ENCODE data around the gene SIL1.

GRCh38 chr5:139199321-139199720 is 1.2 kb upstream of the SIL1 start:
- TF ChIP-seq HDGF (IDR thresholded peaks at IDR 0.05; ENCODE audit: borderline replicate concordance) (no peak), SP1 (IDR thresholded peaks at IDR 0.05) (no peak), FOXA1 (IDR thresholded peaks at IDR 0.05) (no peak)
- TF ChIP-seq, protein P1, sequence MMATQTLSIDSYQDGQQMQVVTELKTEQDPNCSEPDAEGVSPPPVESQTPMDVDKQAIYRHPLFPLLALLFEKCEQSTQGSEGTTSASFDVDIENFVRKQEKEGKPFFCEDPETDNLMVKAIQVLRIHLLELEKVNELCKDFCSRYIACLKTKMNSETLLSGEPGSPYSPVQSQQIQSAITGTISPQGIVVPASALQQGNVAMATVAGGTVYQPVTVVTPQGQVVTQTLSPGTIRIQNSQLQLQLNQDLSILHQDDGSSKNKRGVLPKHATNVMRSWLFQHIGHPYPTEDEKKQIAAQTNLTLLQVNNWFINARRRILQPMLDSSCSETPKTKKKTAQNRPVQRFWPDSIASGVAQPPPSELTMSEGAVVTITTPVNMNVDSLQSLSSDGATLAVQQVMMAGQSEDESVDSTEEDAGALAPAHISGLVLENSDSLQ (IDR thresholded peaks at IDR 0.05) = no peak

Data from HEK293T (cell line).